Endodermal cell (in vitro differentiated cells): ENCODE measurements around the gene NFATC1. TPM values are rescaled to one million over a fixed set of nuclear protein-coding genes. Genes with fewer than 3 reads are reported as not detected.

Experiments used
- DNase-seq: peaks from one replicate; pipeline ENCODE4 v3.0.0-alpha.2; 2017
- H3K27ac ChIP-seq: 2 replicates; pipeline ENCODE4 v1.5.1; 2013; ENCODE audit warnings: mild to moderate bottlenecking, low read depth, low read length, moderate library complexity
- H3K27me3 ChIP-seq: 2 replicates; pipeline ENCODE4 v1.6.1; 2013; ENCODE audit warnings: mild to moderate bottlenecking, low read length, moderate library complexity; ENCODE audit not compliant: insufficient read depth, control insufficient read depth, poor library complexity, severe bottlenecking
- H3K36me3 ChIP-seq: 2 replicates; pipeline ENCODE4 v1.7.0; 2013; ENCODE audit warnings: mild to moderate bottlenecking, low read length, moderate library complexity; ENCODE audit not compliant: control insufficient read depth, insufficient read depth
- H3K4me1 ChIP-seq: one replicate; pipeline ENCODE4 v1.7.0; 2013; ENCODE audit warnings: low read length; ENCODE audit not compliant: control insufficient read depth, insufficient read depth
- H3K4me3 ChIP-seq: 2 replicates; pipeline ENCODE4 v1.5.1; 2013; ENCODE audit warnings: mild to moderate bottlenecking, low read length, moderate library complexity
- H3K9ac ChIP-seq: 2 replicates; pipeline ENCODE4 v1.6.1; 2013; ENCODE audit warnings: mild to moderate bottlenecking, low read length, moderate library complexity; ENCODE audit not compliant: poor library complexity, severe bottlenecking; ENCODE audit errors: extremely low read depth
- H3K9me3 ChIP-seq: 2 replicates; pipeline ENCODE4 v1.6.1; 2013; ENCODE audit warnings: mild to moderate bottlenecking, low read length, moderate library complexity; ENCODE audit not compliant: control insufficient read depth
- H3K27ac Mint-ChIP-seq: 2 replicates; pipeline ENCODE4 v1.8.0; 2020; ENCODE audit warnings: mixed read lengths
- H3K27me3 Mint-ChIP-seq: 2 replicates; pipeline ENCODE4 v1.8.0; 2021; ENCODE audit warnings: mild to moderate bottlenecking, mixed read lengths; ENCODE audit not compliant: insufficient read depth
- H3K36me3 Mint-ChIP-seq: 2 replicates; pipeline ENCODE4 v1.8.0; 2020; ENCODE audit warnings: low read depth, mixed read lengths
- H3K4me1 Mint-ChIP-seq: 2 replicates; pipeline ENCODE4 v1.8.0; 2020; ENCODE audit warnings: mixed read lengths
- H3K4me3 Mint-ChIP-seq: 2 replicates; pipeline ENCODE4 v1.8.0; 2020; ENCODE audit warnings: mild to moderate bottlenecking, moderate library complexity, mixed read lengths
- H3K9me3 Mint-ChIP-seq: 2 replicates; pipeline ENCODE4 v1.8.0; 2020; ENCODE audit warnings: mild to moderate bottlenecking, mixed read lengths
- WGBS, 2 experiments: methylation state at CpG; one replicate each; pipeline versions ENCODE4 v1.1.5 to v1.1.7; 2013; ENCODE audit warnings: missing lambda C conversion rate in 2 of 2, mixed read lengths in 1 of 2; ENCODE audit not compliant: insufficient coverage in 1 of 2, insufficient read length in 1 of 2; 5-methylcytosine and 5-hydroxymethylcytosine counted together
- total RNA-seq, 2 donors: library from RNA; stranded (reverse); fragmentation: NEBNext Ultra II Directional in 1 of 2; extraction: Animal tissue kit (Norgen Biotek cat#: 25700) in 1 of 2; gene quantifications; 2 replicates in 1 of 2; 3 replicates in 1 of 2; pipeline ENCODE4 v1.2.1, GENCODE V29; 2021
- TF ChIP-seq, protein P1 (sequence below): fragments of 200-600 bp; sonication (generic); conservative IDR thresholded peaks from 2 replicates; pipeline ENCODE4 v1.5.0; 2021; ENCODE audit warnings: antibody characterized with exemption, mild to moderate bottlenecking

Gene NFATC1
- total RNA-seq, 2 donors from 2014 or later = 23.4 to 32.5 TPM

DNA sequence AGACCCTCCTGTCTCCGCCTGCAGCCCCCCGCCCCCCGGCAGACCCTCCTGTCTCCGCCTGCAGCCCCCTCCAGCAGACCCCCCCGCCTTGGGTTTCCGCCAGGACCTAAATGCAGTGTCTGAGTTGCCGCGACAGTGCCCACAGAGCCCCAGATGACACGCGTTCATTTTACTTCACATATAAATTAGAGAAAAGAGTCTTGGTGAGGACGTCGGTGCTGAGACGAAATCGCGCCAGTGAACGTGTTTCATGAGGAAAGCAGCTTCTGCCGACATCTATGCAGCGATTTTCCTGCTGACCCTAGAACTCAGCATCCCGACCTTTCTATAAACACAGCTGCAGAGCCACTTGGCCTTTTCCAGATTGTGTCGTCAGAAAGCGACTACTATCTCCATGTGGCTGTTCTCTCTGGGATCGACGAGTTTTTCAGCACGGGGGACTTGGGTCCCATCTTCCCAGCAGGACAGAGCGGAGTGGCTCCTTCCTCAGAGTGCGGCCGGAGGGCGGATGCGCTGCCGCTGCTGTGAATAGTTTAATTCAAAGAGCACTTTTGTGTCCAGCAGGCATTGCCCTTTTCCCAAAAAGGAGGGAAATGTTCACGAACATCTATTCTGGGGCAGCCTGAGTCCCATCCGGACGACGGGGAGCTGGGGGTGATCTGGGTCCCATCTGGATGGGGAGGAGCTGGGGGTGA lies 136.7 kb downstream of the NFATC1 start:
- DNase-seq = no peak
- H3K36me3 Mint-ChIP-seq = peaks cover 21% of the 10 kb centered on the region
- H3K27ac ChIP-seq = no peak overlapping the region
- peak overlapping the region; percentile 39 for H3K27ac Mint-ChIP-seq
- peaks cover 7% of the 10 kb centered on the region for H3K9me3 ChIP-seq
- H3K36me3 ChIP-seq = peaks cover 12% of the 10 kb centered on the region
- H3K9ac ChIP-seq = no peak overlapping the region
- no peaks in the 10 kb centered on the region for H3K4me1 Mint-ChIP-seq
- H3K4me1 ChIP-seq = peaks cover 3% of the 10 kb centered on the region
- H3K4me3 Mint-ChIP-seq = no peak overlapping the region
- TF ChIP-seq, protein P1, sequence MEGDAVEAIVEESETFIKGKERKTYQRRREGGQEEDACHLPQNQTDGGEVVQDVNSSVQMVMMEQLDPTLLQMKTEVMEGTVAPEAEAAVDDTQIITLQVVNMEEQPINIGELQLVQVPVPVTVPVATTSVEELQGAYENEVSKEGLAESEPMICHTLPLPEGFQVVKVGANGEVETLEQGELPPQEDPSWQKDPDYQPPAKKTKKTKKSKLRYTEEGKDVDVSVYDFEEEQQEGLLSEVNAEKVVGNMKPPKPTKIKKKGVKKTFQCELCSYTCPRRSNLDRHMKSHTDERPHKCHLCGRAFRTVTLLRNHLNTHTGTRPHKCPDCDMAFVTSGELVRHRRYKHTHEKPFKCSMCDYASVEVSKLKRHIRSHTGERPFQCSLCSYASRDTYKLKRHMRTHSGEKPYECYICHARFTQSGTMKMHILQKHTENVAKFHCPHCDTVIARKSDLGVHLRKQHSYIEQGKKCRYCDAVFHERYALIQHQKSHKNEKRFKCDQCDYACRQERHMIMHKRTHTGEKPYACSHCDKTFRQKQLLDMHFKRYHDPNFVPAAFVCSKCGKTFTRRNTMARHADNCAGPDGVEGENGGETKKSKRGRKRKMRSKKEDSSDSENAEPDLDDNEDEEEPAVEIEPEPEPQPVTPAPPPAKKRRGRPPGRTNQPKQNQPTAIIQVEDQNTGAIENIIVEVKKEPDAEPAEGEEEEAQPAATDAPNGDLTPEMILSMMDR = no peak
- no peaks in the 10 kb centered on the region for H3K27me3 Mint-ChIP-seq
- 89 to 93% methylated on average over 23 to 31 of the region's 34 CpGs for WGBS, 2 experiments
- no peaks in the 10 kb centered on the region for H3K27me3 ChIP-seq
- no peak overlapping the region for H3K4me3 ChIP-seq
- peaks cover 1% of the 10 kb centered on the region for H3K9me3 Mint-ChIP-seq

DNA sequence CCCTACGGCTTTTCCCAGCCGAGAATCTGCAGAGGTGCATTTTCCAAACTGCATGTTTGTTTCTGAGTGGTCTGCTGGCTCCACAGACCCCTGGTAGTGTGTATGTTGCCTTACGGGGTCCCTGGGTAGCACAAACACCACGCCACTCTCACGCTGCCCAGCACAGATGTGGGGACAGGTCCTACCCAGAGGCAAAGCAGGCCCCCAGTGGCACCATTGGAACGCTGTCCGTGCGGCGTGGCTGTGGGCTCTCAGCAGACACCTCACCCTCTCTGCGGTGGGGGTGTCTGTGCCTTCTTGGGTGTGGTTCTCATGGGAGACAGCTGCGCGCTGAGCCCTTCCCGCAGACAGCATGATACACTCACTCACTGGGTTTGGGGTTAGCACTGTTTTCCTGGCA lies 137.4 kb downstream of the NFATC1 start:
- no peaks in the 10 kb centered on the region for H3K27me3 Mint-ChIP-seq
- Histone ChIP-seq H3K4me1 (peaks cover 3% of the 10 kb centered on the region), H3K9me3 (peaks cover 14% of the 10 kb centered on the region), H3K36me3 (peaks cover 6% of the 10 kb centered on the region), H3K4me3 (no peak overlapping the region), H3K27ac (no peak overlapping the region), H3K27me3 (no peaks in the 10 kb centered on the region), H3K9ac (no peak overlapping the region)
- peaks cover 8% of the 10 kb centered on the region for H3K9me3 Mint-ChIP-seq
- no peak overlapping the region for H3K4me3 Mint-ChIP-seq
- H3K36me3 Mint-ChIP-seq = peaks cover 15% of the 10 kb centered on the region
- no peak overlapping the region for H3K27ac Mint-ChIP-seq
- TF ChIP-seq, protein P1 = no peak
- WGBS, 2 experiments = 97 to 98% methylated on average over 8 to 13 of the region's 13 CpGs
- no peaks in the 10 kb centered on the region for H3K4me1 Mint-ChIP-seq
- no peak for DNase-seq

DNA sequence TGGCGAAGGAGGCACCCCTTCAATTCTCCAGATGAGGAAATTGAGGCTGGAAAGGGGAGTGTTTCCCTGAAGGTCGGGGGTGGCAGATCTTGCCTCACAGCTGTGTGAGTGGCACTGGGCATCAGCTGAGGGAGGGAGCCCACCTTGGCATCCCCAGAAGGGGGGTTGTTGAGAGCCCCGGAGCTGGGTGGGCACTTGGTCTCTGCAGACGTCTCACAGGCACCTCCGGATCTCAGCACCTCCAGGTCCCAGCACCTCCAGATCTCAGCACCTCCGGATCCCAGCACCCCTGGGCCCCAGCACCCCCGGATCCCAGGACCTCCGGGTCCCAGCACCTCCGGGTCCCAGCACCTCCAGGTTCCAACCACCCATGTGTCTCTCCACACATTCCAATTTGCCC lies 137.9 kb downstream of the NFATC1 start:
- TF ChIP-seq, protein P1 = no peak
- 90 to 100% methylated on average over 3 to 9 of the region's 9 CpGs for WGBS, 2 experiments
- no peak overlapping the region for H3K27ac Mint-ChIP-seq
- Histone ChIP-seq H3K9me3 (peaks cover 17% of the 10 kb centered on the region), H3K4me1 (peaks cover 3% of the 10 kb centered on the region), H3K27me3 (no peaks in the 10 kb centered on the region), H3K36me3 (peaks cover 1% of the 10 kb centered on the region), H3K4me3 (no peak overlapping the region), H3K27ac (no peak overlapping the region), H3K9ac (no peak overlapping the region)
- no peaks in the 10 kb centered on the region for H3K27me3 Mint-ChIP-seq
- no peak for DNase-seq
- no peak overlapping the region for H3K4me3 Mint-ChIP-seq
- peaks cover 17% of the 10 kb centered on the region for H3K36me3 Mint-ChIP-seq
- peaks cover 13% of the 10 kb centered on the region for H3K9me3 Mint-ChIP-seq
- no peaks in the 10 kb centered on the region for H3K4me1 Mint-ChIP-seq
